AML-193 (cell line): ENCODE data around the gene FAM117A.
"Not testable (repeated sequence)": the region's sequence is repeated elsewhere in the genome, so short reads cannot be mapped to it uniquely, and the experiment has no call there.

Experiments used
- DNase-seq, 2 experiments: peaks; one replicate each; lab custom pipeline; 2025; lab: John Stamatoyannopoulos, UW

The FAM117A gene

DNA sequence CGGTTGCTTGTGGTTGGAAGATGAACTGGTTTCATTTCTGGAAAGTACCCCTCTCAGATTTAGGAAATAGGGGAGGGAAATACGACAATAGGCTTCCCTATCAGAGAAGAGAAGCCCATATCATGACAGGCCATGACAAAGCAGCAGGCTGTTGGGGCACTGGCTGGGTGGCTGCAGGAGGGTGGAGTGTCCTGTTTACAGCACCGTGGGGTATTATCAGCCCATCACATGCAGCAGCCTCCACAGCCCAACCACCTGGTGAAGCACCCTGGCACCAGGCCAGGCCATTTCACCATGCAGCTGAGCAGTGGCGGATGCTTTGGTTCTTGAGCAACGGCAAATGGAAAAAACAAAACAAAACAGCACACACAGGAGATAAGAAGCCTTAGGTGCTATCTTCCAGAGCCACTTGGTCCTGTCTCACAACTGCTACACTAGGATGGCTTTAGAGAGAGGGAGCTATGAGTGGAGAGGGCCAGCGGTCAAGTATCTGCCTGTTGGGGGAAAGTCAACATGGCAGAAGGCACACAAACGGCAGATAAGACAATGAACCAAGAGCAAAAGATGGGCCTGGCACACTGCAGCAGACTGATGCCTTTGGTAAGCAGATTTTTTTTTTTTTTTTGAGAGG is 24.2 kb downstream of the FAM117A start:
- DNase-seq, result peak; percentile 94 to 99

DNA sequence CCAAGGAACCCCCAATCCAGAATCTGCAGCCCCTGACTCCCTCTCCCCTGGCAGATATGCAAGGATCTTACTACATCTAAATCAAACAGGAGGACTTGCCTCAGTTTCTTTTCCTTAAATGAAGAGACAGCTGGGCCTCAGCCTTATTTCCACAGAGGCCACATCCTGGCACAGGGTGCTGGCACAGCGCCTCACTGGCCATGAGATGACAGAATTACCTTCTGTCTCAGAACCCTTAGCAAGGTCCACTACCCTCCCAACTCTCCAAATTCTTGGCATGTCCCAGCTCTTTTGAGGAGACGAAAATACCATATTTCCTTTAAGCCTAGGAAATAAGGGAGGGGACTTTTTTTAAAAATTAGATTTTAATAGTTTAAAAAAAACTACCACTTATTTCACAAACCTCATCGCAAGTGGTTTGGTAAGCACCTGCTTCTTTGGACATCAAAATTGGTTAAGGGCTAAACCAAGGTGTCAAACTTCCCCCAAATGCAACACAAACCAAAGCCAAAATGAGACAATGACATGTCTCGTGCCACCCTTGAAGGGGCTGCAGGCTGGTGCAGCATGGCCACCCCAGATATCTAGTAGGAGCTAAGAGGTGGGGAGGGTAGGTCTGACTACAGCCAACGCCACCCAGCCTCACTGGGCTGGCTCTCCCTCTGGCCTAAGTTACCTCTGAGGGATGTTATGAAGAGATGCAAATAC is 25.3 kb downstream of the FAM117A start:
- peak in 1 of 2 experiments; percentile 16 for DNase-seq

DNA sequence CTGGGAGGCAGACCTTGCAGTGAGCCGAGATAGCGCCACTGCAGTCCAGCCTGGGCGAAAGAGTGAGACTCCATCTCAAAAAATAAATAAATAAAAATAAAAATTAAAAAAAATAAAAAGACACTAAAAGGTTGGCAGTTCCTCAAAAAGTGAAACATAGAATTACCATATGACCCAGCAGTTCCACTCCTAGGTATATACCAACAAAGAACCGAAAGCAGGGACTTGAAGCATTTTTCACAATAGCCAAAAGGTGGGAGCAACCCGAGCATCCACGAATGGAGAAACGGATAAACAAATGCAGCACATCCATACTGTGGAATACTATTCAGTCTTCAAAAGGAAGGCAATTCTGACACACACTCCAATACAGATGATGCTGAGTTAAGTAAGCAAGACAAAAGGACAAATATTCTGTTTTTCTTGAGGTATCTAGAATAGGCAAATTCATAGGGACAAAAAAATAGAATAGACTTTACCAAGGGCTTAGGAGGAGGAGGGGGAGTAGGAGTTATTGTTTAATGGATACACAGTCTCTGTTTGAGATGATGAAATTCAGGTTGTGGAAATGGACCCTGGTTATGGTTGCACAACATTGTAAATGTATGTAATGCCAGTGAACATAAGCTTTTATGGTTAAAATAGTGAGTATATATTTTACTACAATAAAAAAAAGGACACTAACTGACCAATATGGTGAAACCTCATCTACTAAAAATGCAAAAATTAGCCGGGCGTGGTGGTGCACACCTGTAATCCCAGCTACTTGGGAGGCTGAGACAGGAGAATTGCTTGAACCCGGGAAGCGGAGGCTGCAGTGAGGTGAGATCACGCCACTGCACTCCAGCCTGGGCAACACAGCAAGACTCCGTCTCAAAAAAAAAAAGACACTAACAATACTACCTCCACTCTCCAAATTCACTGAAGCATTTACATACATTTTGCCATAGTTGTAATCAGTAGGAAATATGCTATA is 29.1 kb downstream of the FAM117A start:
- DNase-seq, result peak; percentile 73 to 77

DNA sequence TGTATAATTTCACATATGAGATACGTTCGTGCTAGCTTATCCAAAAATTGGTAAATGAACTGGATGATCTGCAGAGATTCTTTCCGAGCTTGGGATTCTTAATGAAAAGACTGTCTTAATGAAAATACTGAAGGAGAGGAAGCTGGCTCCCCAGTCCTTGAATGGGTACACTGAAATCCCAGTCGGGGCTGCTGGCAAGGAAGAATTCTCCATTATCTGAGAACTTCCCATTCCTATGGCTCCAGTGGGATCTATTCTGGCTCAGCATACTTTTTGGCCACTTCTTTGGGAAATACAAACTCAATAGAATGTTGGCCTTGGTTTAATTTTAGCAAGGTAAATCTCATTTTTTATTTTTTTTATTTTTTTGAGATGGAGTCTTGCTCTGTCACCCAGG is 32.5 kb downstream of the FAM117A start:
- no peak for DNase-seq

DNA sequence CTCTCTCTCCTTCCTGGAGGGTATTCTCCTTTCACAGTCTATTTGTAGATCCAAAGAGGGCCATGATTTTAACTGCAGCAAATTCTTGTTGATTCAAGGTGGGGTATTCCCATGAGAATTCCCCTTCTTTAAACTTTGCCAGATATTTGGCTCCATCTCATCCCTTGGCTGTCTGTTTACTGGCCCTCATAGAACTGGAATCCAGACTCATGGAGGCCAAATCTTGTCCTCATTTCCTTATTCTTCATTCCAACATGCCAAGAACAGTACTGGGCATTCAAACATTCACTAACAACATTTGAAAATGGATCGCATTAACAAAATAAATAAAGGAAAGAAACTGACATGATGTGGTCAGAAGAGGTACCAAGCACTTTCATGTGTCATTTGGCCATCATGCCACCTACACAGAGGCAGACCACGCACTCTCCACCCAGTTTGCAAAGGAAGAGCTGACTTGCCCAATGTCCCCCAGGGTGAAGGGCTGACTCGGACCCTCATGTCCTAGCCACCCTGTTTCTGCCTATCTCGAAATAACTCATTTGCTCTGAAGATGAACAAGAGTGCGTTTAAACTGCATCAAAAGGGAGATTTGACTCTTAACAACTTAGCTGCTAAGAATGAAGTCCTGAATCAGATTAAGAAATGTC is 33.0 kb downstream of the FAM117A start:
- no peak for DNase-seq

DNA sequence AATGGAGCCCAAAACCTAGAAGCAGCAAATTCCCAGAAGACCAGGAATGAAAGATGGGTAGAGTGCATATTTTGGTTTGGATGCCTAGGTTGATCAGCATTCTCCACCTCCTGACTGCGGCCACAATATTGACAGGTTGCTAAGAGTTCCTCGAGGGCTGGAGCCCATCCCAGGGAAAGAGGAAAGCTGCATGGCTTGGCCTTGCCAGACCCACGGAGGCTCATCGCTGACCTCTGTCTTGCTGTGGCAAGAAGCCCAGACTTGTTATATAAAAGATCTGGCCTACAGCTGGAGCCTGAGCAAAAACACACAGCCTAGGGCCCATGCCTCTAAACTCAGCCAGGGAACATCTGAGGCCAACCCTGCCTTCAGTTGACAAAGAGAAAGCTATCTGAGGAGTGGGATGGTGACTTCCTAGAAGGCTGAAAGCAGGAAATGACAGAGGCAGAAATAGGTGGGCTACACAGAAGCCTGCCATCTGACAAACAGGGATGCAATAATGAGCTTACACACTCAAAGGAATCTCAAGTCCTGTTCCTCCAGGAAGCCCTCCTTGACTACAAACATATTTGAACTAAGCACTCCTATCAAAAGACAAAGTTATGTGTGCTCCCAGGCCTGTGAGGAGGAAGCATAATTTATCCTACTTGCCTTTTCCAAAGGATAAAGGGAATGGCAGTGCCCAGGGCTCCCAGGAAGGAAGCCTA is 33.7 kb downstream of the FAM117A start:
- no peak for DNase-seq

DNA sequence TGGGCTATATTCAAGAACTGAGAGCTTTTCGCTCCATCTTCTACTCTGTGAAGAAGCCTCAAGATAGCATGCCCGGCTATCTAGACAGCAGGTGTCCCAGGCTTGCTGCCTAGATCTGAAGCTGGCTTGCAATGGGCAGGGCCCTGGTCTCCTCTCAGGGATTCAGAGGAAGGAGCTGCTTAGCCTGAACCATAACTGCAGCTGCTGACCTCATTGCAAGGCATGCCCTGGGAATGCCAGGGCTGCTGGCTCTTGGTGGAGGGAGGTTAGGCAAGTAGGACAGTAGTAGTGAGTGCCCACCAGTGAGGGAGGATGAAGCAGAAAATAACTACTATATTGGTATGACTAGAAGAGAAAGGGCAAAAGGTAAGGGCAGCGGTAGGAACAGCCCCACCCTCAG is 34.9 kb downstream of the FAM117A start:
- DNase-seq, result no peak

DNA sequence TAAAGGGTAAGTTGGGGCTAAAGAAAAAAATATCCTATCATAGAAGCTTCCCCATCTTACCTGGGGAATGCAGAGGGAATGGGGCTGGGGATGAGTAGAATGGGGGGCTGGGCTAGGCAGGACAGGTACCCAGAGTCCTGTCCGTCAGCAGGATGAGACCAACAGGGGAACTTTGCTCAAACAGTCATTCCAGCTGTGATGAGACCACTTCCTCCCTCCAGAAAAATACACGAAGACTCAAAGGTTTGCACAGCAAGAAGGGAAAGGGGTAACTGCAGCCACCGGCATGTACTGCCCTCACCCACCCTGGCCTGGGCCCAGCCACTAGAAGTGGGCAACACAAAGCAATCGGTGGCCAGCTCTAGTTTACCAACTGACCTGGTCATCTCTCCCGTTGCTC is 35.5 kb downstream of the FAM117A start:
- no peak for DNase-seq

DNA sequence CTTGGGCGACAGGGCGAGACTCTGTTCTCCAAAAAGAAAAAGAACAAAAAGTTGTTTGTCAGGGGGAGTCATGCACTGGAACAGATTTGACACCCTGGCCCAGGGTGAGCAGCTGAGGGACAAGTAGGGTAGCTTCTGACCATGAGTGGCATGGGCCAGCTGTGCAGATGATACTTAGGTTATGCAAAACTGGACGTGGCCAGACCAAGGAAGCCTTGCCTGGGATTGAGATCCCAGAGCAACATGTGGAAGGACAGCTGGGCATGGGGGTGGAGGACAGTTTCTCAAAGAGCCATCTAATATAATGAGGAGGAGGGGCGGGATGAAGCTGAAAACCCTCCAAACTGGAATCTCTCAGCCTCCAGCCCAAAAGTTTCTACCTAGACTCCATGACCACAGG is 36.6 kb downstream of the FAM117A start:
- no peak for DNase-seq

DNA sequence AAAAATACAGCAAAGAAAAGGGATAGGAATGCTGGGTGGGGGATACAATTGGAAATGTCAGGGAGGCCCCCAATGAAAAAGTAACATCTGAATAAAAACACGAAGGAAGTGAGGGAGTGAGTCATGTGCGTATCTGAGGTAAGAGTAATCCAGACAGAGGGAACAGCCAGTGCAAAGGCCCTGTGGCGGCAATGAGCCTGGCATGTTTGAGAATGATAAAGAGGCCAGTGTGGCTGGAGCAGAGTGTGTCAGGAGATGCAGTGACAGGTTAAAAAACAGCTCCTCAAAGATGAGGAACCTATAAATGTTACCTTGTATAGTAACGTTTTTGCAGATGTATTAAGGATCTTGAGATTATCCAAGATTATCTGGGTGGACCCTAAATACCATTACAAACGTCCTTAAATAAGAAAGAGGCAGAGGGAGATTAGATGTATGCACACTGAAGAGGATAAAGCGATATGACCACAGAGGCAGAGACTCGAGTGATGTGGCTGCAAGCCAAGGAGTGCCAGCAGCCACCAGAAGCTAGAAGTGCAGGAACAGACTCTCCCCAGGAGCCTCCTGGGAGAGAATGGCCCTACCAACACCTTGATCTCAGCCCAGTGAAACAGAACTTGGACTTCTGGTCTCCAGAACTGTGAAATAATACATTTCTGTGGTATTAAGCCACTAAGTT is 38.3 kb downstream of the FAM117A start:
- no peak for DNase-seq

DNA sequence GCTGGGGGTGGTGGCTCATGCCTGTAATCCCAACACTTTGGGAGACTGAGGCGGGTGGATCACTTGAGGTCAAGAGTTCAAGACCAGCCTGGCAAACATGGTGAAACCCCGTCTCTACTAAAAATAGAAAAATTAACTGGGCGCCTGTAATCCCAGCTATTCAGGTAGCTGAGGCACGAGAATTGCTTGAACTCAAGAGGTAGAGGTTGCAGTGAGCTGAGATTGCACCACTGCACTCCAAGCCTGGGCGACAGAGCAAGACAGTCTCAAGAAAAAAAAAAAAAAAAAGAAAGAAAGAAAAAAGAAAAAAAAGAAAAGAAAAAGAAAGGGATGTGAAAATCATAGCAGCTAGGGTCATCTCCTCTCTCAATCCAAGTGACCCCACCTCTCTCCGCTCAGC is 39.4 kb downstream of the FAM117A start:
- not testable (repeated sequence) for DNase-seq

DNA sequence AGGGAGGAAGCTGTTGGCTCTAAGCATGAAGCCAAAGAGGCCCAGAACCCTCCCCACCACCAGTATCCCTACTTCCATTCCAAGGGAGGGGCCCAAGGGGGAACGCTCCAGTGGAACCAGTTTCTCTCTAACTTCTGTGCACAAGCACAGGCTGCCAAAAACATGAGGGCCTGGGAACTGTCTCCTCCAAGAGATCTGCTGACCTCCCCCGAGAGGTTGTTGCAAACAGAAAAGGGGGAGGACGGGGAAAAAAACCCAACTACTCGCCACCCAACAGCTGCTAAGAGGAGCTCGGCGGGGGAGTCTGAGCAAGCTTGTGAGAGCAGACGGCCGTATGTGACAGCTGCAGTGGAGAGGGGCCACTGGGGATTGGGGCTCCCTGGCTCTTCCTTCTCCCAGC is 40.5 kb downstream of the FAM117A start:
- DNase-seq, result no peak

DNA sequence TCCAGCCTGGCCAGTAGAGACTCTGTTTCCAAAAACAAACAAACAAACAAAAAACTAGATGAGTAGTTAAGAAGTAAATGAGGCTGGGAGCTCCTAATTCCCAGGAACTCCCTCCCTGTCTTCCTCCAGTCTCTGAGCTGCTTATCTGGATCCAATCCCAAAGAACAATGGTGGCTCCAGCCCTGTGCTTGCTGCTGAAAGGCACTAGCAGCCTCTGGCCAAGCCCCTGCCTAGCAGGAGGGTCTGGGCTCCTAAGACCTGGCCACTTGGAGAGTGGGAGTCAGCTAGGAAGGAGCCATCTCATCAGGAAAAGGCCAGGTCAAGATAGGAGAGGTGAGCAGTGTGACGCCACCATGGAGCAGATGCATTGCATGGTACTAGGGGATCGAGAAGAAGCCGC is 41.9 kb downstream of the FAM117A start:
- DNase-seq, result no peak

DNA sequence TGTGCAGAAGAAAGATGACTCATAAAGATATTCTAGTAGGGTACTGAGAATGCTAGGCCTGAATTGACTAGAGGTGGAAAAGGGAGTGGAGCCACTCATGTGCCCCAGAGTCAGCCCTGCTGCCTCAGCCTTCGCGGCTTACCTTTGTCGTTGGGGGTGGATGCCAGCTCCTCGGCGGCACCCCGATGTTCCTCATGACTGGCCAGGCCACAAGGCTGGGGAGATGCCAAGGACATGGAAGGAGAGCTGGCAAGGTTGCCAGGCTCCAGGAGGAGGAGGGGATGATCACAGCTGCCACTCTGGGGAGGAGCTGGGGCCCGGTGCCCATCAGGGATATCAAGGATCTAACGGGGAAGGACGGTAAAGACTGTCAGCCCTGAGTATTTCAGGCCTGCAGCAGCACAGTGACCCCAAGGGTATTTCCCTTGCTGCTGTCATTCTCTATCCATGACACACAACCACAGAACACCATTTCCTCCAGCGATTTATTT is 46.5 kb downstream of the FAM117A start:
- DNase-seq, result no peak

DNA sequence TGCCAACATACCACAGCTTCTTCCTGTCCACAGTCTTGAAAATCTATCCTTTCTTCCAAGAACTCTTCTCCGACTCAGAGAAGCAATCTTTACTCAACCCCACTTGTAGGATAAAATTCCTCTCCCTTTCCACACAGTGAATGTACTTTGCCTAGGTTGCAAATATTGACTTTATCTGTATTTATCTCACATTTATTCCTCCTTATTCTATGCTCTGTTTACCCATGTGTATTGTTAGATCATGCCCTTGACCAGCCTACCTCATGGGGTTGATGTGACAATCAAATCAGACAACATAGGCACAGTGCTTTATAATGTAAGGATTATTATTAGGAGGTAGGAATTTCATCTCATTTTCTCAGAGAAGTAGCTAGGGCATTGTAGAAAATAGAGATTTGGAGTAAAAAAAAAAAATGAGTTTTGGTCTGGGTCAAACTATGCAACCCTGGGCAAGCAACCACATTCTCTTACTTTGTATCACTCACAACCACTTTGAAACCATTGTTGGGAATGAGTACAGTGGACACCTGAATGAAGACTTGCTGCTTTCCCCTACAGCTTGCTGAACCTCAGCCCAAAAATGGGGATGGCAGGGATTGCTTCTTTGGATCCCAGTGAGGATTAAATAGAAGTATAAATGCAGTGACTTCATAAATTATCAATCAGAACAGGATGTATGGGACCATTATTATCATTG is 47.1 kb downstream of the FAM117A start:
- DNase-seq, result no peak

DNA sequence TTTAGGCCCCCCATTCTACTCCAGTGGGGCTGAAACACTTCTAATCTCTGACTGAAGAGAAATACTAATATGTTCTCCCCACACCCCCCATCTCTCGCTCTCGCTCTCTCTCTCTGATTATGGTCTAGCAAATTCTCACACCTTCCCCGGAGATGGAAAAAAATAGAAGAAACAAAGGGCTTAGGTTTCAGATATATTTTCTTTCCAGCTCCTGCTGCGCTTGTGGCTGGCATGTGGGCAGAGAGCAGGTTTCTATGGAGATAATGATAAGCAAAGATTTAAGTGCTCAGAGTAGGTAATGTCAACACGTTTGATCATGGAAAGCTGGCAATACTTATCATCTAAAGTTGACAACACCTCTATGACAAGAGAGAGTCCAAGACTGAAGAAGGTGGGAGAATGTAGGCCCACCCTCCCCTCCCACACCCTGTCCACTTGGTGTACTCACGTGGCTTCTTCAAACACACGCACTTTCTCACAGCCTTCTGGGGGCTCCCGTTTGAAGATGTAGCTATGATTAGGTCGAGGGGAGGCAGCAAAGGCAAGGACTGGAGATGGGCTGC is 48.1 kb downstream of the FAM117A start:
- DNase-seq, result no peak

DNA sequence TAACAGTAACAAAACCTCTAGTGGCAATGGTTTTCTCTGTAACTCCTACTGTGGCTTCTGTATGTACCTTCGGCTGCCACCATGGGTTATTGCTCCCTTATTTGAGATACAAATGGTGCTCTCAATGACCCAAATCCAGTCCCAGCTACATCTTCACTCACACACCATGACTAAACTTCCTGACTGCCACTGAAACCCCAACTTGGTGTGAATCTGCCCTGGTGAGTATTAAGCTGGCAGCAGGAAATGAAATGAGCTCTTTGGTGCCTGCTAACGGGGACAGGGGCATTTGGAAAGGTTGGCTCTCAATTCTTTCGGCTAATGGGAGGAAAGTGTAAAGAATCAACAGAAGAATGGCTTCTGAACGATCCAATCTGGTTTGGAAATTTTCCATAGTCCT is 48.7 kb downstream of the FAM117A start:
- no peak for DNase-seq

DNA sequence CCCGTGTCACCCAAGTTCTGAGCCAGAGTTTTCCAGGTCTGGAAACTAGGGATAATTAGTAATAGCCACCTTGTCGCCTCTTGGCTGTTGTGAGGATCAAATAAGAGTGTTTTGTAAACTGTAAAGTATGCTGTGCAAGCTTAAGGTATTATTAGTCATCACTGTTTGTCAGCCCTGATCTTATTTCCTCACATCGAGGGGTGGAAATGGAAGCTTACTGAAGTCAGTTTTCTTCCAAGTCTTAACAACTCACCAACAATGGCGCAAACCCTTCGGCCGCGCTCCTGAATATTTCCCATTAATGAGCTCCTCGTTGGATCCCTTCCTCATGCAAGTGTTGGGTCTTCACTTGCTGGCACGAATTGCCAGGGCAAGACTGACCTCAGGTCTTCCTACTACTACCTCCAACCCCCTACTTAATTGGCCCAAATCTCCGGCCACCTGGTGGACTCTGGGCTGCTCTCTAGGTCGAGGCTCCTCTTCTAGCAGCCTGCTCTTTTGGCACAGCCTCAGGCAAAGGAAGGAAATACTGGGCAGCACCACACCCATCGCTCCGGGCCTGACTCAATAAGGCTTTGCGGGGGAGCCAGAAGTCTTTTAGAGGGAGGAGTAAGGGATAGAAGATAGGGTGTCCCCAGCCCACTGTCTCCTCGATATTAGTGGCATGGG is 55.3 kb downstream of the FAM117A start:
- DNase-seq, result no peak
